ENCODE data around the gene ZSCAN20. TPM values are rescaled to one million over a fixed set of nuclear protein-coding genes. Genes with fewer than 3 reads are reported as not detected.

ZSCAN20 gene
- total RNA-seq, 1 experiment from 2014 or later: 3.9 TPM

- H4K20me1 ChIP-seq (ENCODE audit: control insufficient read depth, insufficient read depth, insufficient read length): no peaks in the 10 kb centered on the region
- H4K91ac ChIP-seq (ENCODE audit: insufficient read length, low read depth, low read length): no peak overlapping the region
- no peak overlapping the region for H3K27ac ChIP-seq (ENCODE audit: insufficient read length, low read depth, low read length)
- no peak overlapping the region for H2BK5ac ChIP-seq (ENCODE audit: insufficient read length, low read length)
- H2BK20ac ChIP-seq (ENCODE audit: low read depth, low read length, poor library complexity, severe bottlenecking): no peak overlapping the region
- Mint-ChIP-seq H3K9me3 (peaks cover 0 to 2% of the 10 kb centered on the region in 2 experiments; a peak in 2 of 5 replicates), H3K27me3 (ENCODE audit: low read depth) (peaks cover 15% of the 10 kb centered on the region), H3K36me3 (ENCODE audit: insufficient read depth in 1 of 3, low read depth in 3 of 3) (no peaks in the 10 kb centered on the region), H3K27ac (no peak overlapping the region), H3K4me3 (no peak overlapping the region), H3K4me1 (peaks cover 20 to 24% of the 10 kb centered on the region in 2 experiments)
- no peaks in the 10 kb centered on the region; the same call in 1 of the 2 replicates for H3K4me1 ChIP-seq (ENCODE audit: insufficient read depth, low read length)
- H3K4me2 ChIP-seq (ENCODE audit: insufficient read depth, insufficient read length, low read length): no peak overlapping the region
- no peak overlapping the region for H2AFZ ChIP-seq (ENCODE audit: low read length)
- H2BK15ac ChIP-seq (ENCODE audit: low read depth, low read length): no peak overlapping the region
- no peaks in the 10 kb centered on the region for H3K79me1 ChIP-seq (ENCODE audit: insufficient read depth, low read depth, low read length, poor library complexity, severe bottlenecking)
- no peak overlapping the region for H3K14ac ChIP-seq (ENCODE audit: insufficient read depth, low read length)
- H3K79me2 ChIP-seq (ENCODE audit: insufficient read depth, low read length): no peaks in the 10 kb centered on the region
- no peak overlapping the region for H3K9ac ChIP-seq (ENCODE audit: extremely low read depth, insufficient read length, low read length)
- no peaks in the 10 kb centered on the region; the same call in 1 of the 2 replicates for H3K27me3 ChIP-seq (ENCODE audit: insufficient read depth, low read length)
- no CpG with 5 or more reads among the region's 1 CpG for WGBS (ENCODE audit: extremely low coverage, insufficient read length, low lambda C conversion rate)
- no peak overlapping the region for H4K5ac ChIP-seq (ENCODE audit: insufficient read length, low read depth, low read length)
- no peak for TF ChIP-seq CTCF (conservative IDR thresholded peaks at IDR 0.05)
- no peak overlapping the region for H3K23ac ChIP-seq (ENCODE audit: insufficient read length, low read depth, low read length)
- no peak overlapping the region for H3K4ac ChIP-seq (ENCODE audit: low read depth, low read length)
- no peak overlapping the region for H2BK120ac ChIP-seq (ENCODE audit: low read depth, low read length, poor library complexity, severe bottlenecking)
- H2AK5ac ChIP-seq (ENCODE audit: insufficient read length, low read length): no peak overlapping the region
- no peak for DNase-seq
- H2BK12ac ChIP-seq (ENCODE audit: insufficient read length, low read depth, low read length): no peak overlapping the region
- H4K8ac ChIP-seq (replicated peaks; ENCODE audit: insufficient read length, low read depth, low read length): no peak overlapping the region
- H3T11ph ChIP-seq (ENCODE audit: low read length): no peak overlapping the region
- no peak overlapping the region for H3K56ac ChIP-seq (ENCODE audit: insufficient read length, low read depth, low read length)
- H3K9me3 ChIP-seq (ENCODE audit: control insufficient read depth, low read depth, low read length): no peaks in the 10 kb centered on the region
- H3K18ac ChIP-seq (ENCODE audit: insufficient read length, low read depth, low read length): no peak overlapping the region
- H3K23me2 ChIP-seq (ENCODE audit: insufficient read length, low read depth, low read length, poor library complexity, severe bottlenecking): no peaks in the 10 kb centered on the region
Measured at GRCh38 chr1:33442141-33442540, 30.3 kb upstream of the ZSCAN20 start.
